Measurements from ENCODE around the gene B4GALT6. TPM values are rescaled to one million over a fixed set of nuclear protein-coding genes. Genes with fewer than 3 reads are reported as not detected.

The B4GALT6 gene
- total RNA-seq, 1 donor from 2014 or later: 31.6 TPM

DNA sequence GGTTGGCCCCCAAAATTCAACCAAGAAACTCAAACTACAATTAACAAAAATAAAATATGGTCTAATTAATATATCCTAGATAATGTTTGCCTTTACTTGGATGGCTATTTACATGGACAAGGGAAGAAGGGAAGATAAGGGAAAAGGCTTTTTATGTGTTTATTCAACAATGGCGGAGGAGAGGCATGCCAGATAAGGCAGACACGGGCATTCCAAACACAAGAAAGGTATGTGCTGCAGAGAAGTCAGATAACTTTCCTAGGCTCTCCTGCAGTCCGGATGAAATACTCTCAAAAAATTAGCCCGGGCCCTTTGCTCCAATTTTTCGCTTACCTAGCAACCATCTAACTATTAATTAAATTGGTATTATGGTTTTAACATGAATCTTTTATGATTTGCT lies 97.8 kb downstream of the B4GALT6 start:
- H3K36me3 Mint-ChIP-seq (ENCODE audit: low read depth, unreplicated experiment): no peaks in the 10 kb centered on the region
- no peaks in the 10 kb centered on the region for H3K27me3 Mint-ChIP-seq (ENCODE audit: unreplicated experiment)
- H3K4me3 Mint-ChIP-seq (ENCODE audit: unreplicated experiment): no peak overlapping the region
- TF ChIP-seq, protein P1, sequence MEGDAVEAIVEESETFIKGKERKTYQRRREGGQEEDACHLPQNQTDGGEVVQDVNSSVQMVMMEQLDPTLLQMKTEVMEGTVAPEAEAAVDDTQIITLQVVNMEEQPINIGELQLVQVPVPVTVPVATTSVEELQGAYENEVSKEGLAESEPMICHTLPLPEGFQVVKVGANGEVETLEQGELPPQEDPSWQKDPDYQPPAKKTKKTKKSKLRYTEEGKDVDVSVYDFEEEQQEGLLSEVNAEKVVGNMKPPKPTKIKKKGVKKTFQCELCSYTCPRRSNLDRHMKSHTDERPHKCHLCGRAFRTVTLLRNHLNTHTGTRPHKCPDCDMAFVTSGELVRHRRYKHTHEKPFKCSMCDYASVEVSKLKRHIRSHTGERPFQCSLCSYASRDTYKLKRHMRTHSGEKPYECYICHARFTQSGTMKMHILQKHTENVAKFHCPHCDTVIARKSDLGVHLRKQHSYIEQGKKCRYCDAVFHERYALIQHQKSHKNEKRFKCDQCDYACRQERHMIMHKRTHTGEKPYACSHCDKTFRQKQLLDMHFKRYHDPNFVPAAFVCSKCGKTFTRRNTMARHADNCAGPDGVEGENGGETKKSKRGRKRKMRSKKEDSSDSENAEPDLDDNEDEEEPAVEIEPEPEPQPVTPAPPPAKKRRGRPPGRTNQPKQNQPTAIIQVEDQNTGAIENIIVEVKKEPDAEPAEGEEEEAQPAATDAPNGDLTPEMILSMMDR (IDR thresholded peaks at IDR 0.05; ENCODE audit: unreplicated experiment): no peak
- no peak for DNase-seq (ENCODE audit: low spot score)
- no peaks in the 10 kb centered on the region for H3K9me3 Mint-ChIP-seq (ENCODE audit: unreplicated experiment)
- peaks cover 21% of the 10 kb centered on the region for H3K4me1 Mint-ChIP-seq (ENCODE audit: unreplicated experiment)
- no peak overlapping the region for H3K27ac Mint-ChIP-seq (ENCODE audit: unreplicated experiment)

- H3K27me3 Mint-ChIP-seq (ENCODE audit: unreplicated experiment): no peaks in the 10 kb centered on the region
- TF ChIP-seq, protein P1 (IDR thresholded peaks at IDR 0.05; ENCODE audit: unreplicated experiment): no peak
- H3K27ac Mint-ChIP-seq (ENCODE audit: unreplicated experiment): no peak overlapping the region
- H3K4me3 Mint-ChIP-seq (ENCODE audit: unreplicated experiment): no peak overlapping the region
- H3K36me3 Mint-ChIP-seq (ENCODE audit: low read depth, unreplicated experiment): no peaks in the 10 kb centered on the region
- H3K4me1 Mint-ChIP-seq (ENCODE audit: unreplicated experiment): peaks cover 15% of the 10 kb centered on the region
- H3K9me3 Mint-ChIP-seq (ENCODE audit: unreplicated experiment): no peaks in the 10 kb centered on the region
- no peak for DNase-seq (ENCODE audit: low spot score)
These were observed 98.4 kb downstream of the B4GALT6 start for GRCh38 chr18:31585991-31586390.

DNA sequence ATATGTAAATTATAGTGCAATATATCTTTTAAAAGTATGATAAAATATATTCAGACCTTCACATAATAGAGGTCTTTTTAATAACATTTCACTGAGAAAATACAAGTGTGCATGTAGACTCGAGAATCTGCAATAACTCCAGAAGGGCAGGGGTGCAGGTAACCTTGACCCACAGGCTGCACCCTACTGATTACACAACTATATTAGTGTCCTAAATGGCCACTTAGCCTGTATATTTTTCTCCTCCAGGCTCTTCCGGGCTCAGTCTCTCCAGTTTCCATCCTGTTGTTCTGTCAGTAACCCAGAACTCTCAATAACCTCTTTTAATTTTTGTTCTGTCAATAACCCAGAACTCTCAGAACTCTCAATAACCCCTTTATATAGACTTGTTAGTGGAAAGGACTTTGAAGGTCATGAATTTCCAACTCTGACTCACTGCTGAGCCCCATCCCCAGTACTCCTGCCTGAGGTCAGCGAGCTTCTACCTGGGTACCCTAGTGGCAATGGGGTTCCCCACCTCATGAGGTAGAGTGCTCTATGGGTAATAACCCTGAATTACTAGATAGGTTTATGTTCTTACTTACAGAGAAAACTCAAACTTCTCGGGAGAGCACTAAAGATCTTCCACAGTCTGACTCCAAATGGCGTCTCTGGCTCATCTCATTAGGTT lies 101.1 kb downstream of the B4GALT6 start:
- H3K36me3 Mint-ChIP-seq (ENCODE audit: low read depth, unreplicated experiment): no peaks in the 10 kb centered on the region
- no peaks in the 10 kb centered on the region for H3K9me3 Mint-ChIP-seq (ENCODE audit: unreplicated experiment)
- H3K27ac Mint-ChIP-seq (ENCODE audit: unreplicated experiment): no peak overlapping the region
- H3K27me3 Mint-ChIP-seq (ENCODE audit: unreplicated experiment): no peaks in the 10 kb centered on the region
- TF ChIP-seq, protein P1 (IDR thresholded peaks at IDR 0.05; ENCODE audit: unreplicated experiment): no peak
- DNase-seq (ENCODE audit: low spot score): no peak
- peaks cover 8% of the 10 kb centered on the region for H3K4me1 Mint-ChIP-seq (ENCODE audit: unreplicated experiment)
- no peak overlapping the region for H3K4me3 Mint-ChIP-seq (ENCODE audit: unreplicated experiment)

GRCh38 chr18:31581498-31582197 lies 102.7 kb downstream of the B4GALT6 start:
- DNase-seq (ENCODE audit: low spot score): no peak

More at GRCh38 chr18:31581498-31582197, 102.7 kb downstream of the B4GALT6 start:
- Mint-ChIP-seq H3K4me1 (ENCODE audit: unreplicated experiment) (peaks cover 8% of the 10 kb centered on the region), H3K36me3 (ENCODE audit: low read depth, unreplicated experiment) (no peaks in the 10 kb centered on the region), H3K27me3 (ENCODE audit: unreplicated experiment) (peaks cover 2% of the 10 kb centered on the region), H3K9me3 (ENCODE audit: unreplicated experiment) (no peaks in the 10 kb centered on the region), H3K27ac (ENCODE audit: unreplicated experiment) (no peak overlapping the region), H3K4me3 (ENCODE audit: unreplicated experiment) (no peak overlapping the region)
- TF ChIP-seq, protein P1 (IDR thresholded peaks at IDR 0.05; ENCODE audit: unreplicated experiment): no peak
